ENCODE results near the gene STX3. TPM values are rescaled to one million over a fixed set of nuclear protein-coding genes. Genes with fewer than 3 reads are reported as not detected.

STX3 gene
- total and polyA plus RNA-seq, 2 experiments from 2014 or later = 19.0 to 65.5 TPM

DNA sequence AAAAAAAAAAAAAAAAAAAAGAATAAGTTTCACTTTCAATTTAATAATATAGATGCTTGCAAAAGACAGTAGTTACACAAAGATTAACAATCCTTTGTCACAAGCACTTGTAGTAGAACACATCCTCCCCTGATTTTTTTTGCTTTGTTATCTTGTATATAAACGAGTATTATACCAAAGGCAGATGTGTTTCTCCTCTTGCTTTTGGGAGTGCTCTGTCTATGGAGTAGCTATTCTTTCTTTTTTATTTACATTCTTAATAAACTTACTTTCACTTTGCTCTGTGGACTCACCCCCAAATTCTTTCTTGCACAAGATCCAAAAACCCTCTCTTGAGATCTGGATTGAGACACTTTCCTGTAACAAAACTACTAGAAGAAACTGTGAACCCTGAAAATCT, 58.8 kb downstream of the STX3 start:
- ATAC-seq (no peak), DNase-seq (ENCODE audit: low spot score) (no peak)
- Histone ChIP-seq H2AFZ (no peak overlapping the region), H3K27ac (ENCODE audit: low read depth) (peak overlapping the region; percentile 93), H3F3A (replicated peaks; ENCODE audit: low read depth) (no peaks in the 10 kb centered on the region), H4K20me1 (replicated peaks; ENCODE audit: insufficient read depth) (no peaks in the 10 kb centered on the region), H3K27me3 (ENCODE audit: insufficient read depth) (no peaks in the 10 kb centered on the region), H3K36me3 (ENCODE audit: insufficient read depth) (peaks cover under 1% of the 10 kb centered on the region; the same call in 1 of the 2 replicates), H3K4me2 (peak overlapping the region; percentile 72), H3K9me2 (ENCODE audit: insufficient read depth) (no peaks in the 10 kb centered on the region), H3K79me2 (replicated peaks; ENCODE audit: insufficient read depth) (peaks cover 12% of the 10 kb centered on the region), H3K4me3 (peak overlapping the region; percentile 43; the same call in 1 of the 2 replicates), H3K4me1 (ENCODE audit: insufficient read depth) (peaks cover 58% of the 10 kb centered on the region)
- TF ChIP-seq CREB1 (CRISPR knock-in tag; IDR thresholded peaks at IDR 0.05; ENCODE audit: low read depth) (no peak), JUNB (IDR thresholded peaks at IDR 0.05; ENCODE audit: unreplicated experiment) (no peak), POLR2AphosphoS5 (IDR thresholded peaks at IDR 0.05; ENCODE audit: low read depth) (no peak), EZH2 (IDR thresholded peaks at IDR 0.05; ENCODE audit: low read depth, unreplicated experiment) (no peak), EZH2phosphoT487 (IDR thresholded peaks at IDR 0.05; ENCODE audit: unreplicated experiment) (no peak), STAT1 (IDR thresholded peaks at IDR 0.05; ENCODE audit: unreplicated experiment) (no peak), ZNF331 (CRISPR knock-in tag; IDR thresholded peaks at IDR 0.05; ENCODE audit: low read depth) (no peak), ZNF114 (CRISPR knock-in tag; IDR thresholded peaks at IDR 0.05) (no peak), NANOG (IDR thresholded peaks at IDR 0.05; ENCODE audit: borderline replicate concordance) (no peak)
- TF ChIP-seq, protein P1, sequence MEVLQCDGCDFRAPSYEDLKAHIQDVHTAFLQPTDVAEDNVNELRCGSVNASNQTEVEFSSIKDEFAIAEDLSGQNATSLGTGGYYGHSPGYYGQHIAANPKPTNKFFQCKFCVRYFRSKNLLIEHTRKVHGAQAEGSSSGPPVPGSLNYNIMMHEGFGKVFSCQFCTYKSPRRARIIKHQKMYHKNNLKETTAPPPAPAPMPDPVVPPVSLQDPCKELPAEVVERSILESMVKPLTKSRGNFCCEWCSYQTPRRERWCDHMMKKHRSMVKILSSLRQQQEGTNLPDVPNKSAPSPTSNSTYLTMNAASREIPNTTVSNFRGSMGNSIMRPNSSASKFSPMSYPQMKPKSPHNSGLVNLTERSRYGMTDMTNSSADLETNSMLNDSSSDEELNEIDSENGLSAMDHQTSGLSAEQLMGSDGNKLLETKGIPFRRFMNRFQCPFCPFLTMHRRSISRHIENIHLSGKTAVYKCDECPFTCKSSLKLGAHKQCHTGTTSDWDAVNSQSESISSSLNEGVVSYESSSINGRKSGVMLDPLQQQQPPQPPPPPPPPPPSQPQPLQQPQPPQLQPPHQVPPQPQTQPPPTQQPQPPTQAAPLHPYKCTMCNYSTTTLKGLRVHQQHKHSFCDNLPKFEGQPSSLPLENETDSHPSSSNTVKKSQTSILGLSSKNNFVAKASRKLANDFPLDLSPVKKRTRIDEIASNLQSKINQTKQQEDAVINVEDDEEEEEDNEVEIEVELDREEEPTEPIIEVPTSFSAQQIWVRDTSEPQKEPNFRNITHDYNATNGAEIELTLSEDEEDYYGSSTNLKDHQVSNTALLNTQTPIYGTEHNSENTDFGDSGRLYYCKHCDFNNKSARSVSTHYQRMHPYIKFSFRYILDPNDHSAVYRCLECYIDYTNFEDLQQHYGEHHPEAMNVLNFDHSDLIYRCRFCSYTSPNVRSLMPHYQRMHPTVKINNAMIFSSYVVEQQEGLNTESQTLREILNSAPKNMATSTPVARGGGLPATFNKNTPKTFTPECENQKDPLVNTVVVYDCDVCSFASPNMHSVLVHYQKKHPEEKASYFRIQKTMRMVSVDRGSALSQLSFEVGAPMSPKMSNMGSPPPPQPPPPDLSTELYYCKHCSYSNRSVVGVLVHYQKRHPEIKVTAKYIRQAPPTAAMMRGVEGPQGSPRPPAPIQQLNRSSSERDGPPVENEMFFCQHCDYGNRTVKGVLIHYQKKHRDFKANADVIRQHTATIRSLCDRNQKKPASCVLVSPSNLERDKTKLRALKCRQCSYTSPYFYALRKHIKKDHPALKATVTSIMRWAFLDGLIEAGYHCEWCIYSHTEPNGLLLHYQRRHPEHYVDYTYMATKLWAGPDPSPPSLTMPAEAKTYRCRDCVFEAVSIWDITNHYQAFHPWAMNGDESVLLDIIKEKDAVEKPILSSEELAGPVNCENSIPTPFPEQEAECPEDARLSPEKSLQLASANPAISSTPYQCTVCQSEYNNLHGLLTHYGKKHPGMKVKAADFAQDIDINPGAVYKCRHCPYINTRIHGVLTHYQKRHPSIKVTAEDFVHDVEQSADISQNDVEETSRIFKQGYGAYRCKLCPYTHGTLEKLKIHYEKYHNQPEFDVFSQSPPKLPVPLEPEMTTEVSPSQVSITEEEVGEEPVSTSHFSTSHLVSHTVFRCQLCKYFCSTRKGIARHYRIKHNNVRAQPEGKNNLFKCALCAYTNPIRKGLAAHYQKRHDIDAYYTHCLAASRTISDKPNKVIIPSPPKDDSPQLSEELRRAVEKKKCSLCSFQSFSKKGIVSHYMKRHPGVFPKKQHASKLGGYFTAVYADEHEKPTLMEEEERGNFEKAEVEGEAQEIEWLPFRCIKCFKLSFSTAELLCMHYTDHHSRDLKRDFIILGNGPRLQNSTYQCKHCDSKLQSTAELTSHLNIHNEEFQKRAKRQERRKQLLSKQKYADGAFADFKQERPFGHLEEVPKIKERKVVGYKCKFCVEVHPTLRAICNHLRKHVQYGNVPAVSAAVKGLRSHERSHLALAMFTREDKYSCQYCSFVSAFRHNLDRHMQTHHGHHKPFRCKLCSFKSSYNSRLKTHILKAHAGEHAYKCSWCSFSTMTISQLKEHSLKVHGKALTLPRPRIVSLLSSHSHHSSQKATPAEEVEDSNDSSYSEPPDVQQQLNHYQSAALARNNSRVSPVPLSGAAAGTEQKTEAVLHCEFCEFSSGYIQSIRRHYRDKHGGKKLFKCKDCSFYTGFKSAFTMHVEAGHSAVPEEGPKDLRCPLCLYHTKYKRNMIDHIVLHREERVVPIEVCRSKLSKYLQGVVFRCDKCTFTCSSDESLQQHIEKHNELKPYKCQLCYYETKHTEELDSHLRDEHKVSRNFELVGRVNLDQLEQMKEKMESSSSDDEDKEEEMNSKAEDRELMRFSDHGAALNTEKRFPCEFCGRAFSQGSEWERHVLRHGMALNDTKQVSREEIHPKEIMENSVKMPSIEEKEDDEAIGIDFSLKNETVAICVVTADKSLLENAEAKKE (CRISPR knock-in tag; IDR thresholded peaks at IDR 0.05) = no peak
- TF ChIP-seq, protein P2, sequence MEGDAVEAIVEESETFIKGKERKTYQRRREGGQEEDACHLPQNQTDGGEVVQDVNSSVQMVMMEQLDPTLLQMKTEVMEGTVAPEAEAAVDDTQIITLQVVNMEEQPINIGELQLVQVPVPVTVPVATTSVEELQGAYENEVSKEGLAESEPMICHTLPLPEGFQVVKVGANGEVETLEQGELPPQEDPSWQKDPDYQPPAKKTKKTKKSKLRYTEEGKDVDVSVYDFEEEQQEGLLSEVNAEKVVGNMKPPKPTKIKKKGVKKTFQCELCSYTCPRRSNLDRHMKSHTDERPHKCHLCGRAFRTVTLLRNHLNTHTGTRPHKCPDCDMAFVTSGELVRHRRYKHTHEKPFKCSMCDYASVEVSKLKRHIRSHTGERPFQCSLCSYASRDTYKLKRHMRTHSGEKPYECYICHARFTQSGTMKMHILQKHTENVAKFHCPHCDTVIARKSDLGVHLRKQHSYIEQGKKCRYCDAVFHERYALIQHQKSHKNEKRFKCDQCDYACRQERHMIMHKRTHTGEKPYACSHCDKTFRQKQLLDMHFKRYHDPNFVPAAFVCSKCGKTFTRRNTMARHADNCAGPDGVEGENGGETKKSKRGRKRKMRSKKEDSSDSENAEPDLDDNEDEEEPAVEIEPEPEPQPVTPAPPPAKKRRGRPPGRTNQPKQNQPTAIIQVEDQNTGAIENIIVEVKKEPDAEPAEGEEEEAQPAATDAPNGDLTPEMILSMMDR (conservative IDR thresholded peaks at IDR 0.05; ENCODE audit: low read depth in 2 of 2) = no peak
- TF ChIP-seq, protein P3, sequence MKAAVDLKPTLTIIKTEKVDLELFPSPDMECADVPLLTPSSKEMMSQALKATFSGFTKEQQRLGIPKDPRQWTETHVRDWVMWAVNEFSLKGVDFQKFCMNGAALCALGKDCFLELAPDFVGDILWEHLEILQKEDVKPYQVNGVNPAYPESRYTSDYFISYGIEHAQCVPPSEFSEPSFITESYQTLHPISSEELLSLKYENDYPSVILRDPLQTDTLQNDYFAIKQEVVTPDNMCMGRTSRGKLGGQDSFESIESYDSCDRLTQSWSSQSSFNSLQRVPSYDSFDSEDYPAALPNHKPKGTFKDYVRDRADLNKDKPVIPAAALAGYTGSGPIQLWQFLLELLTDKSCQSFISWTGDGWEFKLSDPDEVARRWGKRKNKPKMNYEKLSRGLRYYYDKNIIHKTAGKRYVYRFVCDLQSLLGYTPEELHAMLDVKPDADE (IDR thresholded peaks at IDR 0.05) = no peak
- TF ChIP-seq, protein P4, sequence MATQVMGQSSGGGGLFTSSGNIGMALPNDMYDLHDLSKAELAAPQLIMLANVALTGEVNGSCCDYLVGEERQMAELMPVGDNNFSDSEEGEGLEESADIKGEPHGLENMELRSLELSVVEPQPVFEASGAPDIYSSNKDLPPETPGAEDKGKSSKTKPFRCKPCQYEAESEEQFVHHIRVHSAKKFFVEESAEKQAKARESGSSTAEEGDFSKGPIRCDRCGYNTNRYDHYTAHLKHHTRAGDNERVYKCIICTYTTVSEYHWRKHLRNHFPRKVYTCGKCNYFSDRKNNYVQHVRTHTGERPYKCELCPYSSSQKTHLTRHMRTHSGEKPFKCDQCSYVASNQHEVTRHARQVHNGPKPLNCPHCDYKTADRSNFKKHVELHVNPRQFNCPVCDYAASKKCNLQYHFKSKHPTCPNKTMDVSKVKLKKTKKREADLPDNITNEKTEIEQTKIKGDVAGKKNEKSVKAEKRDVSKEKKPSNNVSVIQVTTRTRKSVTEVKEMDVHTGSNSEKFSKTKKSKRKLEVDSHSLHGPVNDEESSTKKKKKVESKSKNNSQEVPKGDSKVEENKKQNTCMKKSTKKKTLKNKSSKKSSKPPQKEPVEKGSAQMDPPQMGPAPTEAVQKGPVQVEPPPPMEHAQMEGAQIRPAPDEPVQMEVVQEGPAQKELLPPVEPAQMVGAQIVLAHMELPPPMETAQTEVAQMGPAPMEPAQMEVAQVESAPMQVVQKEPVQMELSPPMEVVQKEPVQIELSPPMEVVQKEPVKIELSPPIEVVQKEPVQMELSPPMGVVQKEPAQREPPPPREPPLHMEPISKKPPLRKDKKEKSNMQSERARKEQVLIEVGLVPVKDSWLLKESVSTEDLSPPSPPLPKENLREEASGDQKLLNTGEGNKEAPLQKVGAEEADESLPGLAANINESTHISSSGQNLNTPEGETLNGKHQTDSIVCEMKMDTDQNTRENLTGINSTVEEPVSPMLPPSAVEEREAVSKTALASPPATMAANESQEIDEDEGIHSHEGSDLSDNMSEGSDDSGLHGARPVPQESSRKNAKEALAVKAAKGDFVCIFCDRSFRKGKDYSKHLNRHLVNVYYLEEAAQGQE (IDR thresholded peaks at IDR 0.05; ENCODE audit: unreplicated experiment) = no peak
- peaks cover 58% of the 10 kb centered on the region for H3K4me1 Mint-ChIP-seq
- H3K27me3 Mint-ChIP-seq (ENCODE audit: insufficient read depth, low read depth, poor library complexity) = peaks cover 7% of the 10 kb centered on the region
- no peaks in the 10 kb centered on the region; the same call in 2 of the 3 replicates for H3K9me3 Mint-ChIP-seq
- H3K36me3 Mint-ChIP-seq (ENCODE audit: low read depth) = peaks cover 19% of the 10 kb centered on the region
- peak overlapping the region; percentile 72 for H3K4me3 Mint-ChIP-seq
- H3K27ac Mint-ChIP-seq = peak overlapping the region; percentile 95
